Gastrocnemius medialis (tissue), 4 donors: ENCODE measurements around the gene VWA8. TPM values are rescaled to one million over a fixed set of nuclear protein-coding genes. Genes with fewer than 3 reads are reported as not detected.

Experiments used
- ATAC-seq, 2 donors: fragments of 150-250 bp; one replicate each; pipeline ENCODE4 v1.9.1; 2016
- DNase-seq, 2 donors: peaks; one replicate each; pipeline ENCODE4 v3.0.0-alpha.2; 2019
- H3K27ac ChIP-seq, 4 donors: fragments of 200-600 bp; sonication (generic); 1 replicate in 1 of 4; 2 replicates in 3 of 4; pipeline ENCODE4 v1.5.1; 2016 to 2018; ENCODE audit warnings: mild to moderate bottlenecking in 2 of 4, moderate library complexity in 1 of 4
- H3K27me3 ChIP-seq, 3 donors: fragments of 200-600 bp; sonication (generic) in 2 of 3; 1 replicate in 1 of 3; 2 replicates in 2 of 3; pipeline versions ENCODE4 v1.5.1 to v1.6.0; 2016 to 2019; ENCODE audit warnings: mild to moderate bottlenecking in 1 of 3, moderate library complexity in 1 of 3
- H3K36me3 ChIP-seq, 2 donors: fragments of 200-600 bp; sonication (generic) in 1 of 2; one replicate each; pipeline ENCODE4 v1.5.1; 2017 to 2018
- H3K4me1 ChIP-seq, 2 donors: fragments of 200-600 bp; sonication (generic) in 1 of 2; one replicate each; pipeline ENCODE4 v1.5.1; 2016 to 2017; ENCODE audit warnings: mild to moderate bottlenecking in 2 of 2
- H3K4me3 ChIP-seq, 4 donors: fragments of 200-600 bp; sonication (generic) in 3 of 4; 1 replicate in 1 of 4; 2 replicates in 3 of 4; pipeline ENCODE4 v1.5.1; 2016 to 2019; ENCODE audit warnings: mild to moderate bottlenecking in 2 of 4
- H3K9me3 ChIP-seq, 3 donors: fragments of 200-600 bp; sonication (generic) in 2 of 3; 1 replicate in 1 of 3; 2 replicates in 2 of 3; pipeline ENCODE4 v1.5.1; 2016 to 2019
- POLR2A ChIP-seq, 2 donors: fragments of 450-650 bp; IDR thresholded peaks; one replicate each; pipeline ENCODE4 v1.6.1; 2017; ENCODE audit warnings: antibody characterized with exemption in 2 of 2, mild to moderate bottlenecking in 2 of 2, moderate library complexity in 2 of 2
- in situ Hi-C, 4 donors: fragments of 200-750 bp; cut with MboI; loops; one replicate each; pipeline versions ENCODE4 v1.15.0 to v1.8.0; 2017; ENCODE audit warnings: low sequenced_read_pairs in 4 of 4
- intact Hi-C: fragments of 100-400 bp; cut with DNase I; formaldehyde crosslinking; loops from one replicate; pipeline ENCODE4 v1.15.1; 2023; ENCODE audit warnings: low total_unique reads
- total RNA-seq, 4 donors: library from RNA; depleted of rRNA; stranded (reverse); fragments of >200 nt; gene quantifications; one replicate each; pipeline versions ENCODE4 v1.1.0 to v1.2.3, GENCODE V29; 2016
- TF ChIP-seq, protein P1 (sequence below), 5 experiments: fragments of 450-650 bp in 3 of 5; fragments of 200-600 bp in 2 of 5; sonication (generic) in 2 of 5; IDR thresholded peaks in 4 of 5; conservative IDR thresholded peaks in 1 of 5; 1 replicate in 4 of 5; 2 replicates in 1 of 5; pipeline ENCODE4 v1.5.1; 2016 to 2019; ENCODE audit warnings: antibody characterized with exemption in 5 of 5, mild to moderate bottlenecking in 3 of 5, moderate library complexity in 3 of 5

Gene VWA8
- total RNA-seq, 4 donors from 2014 or later: 24.7 to 37.9 (median 29.7) TPM

DNA sequence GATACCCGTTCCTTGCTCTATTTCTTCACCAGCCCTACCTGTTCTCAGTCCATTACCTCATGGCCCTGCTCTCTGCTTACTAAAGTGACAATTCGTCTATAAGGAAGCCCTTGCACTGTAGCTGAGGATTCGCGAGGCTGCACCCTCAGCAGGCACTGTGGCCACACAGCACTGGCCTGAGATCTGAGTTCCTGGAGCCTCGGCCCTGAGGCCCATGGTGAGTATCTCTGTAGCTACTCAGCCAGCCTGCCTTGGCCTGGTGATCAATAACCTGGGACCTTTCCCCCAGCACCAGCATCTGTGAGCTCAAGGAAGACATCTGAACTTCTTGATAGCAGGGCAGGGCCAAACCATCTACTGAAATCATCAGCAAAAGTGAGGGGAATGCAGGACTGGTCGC is 412.9 kb downstream of the VWA8 start:
- Histone ChIP-seq H3K36me3 (no peaks in the 10 kb centered on the region), H3K4me1 (no peaks in the 10 kb centered on the region), H3K9me3 (no peaks in the 10 kb centered on the region), H3K27me3 (no peaks in the 10 kb centered on the region), H3K27ac (peak overlapping the region; percentile 56 to 76 (median 62)), H3K4me3 (no peak overlapping the region)
- DNase-seq: no peak
- intact Hi-C loops: no loop called here
- TF ChIP-seq, protein P1, sequence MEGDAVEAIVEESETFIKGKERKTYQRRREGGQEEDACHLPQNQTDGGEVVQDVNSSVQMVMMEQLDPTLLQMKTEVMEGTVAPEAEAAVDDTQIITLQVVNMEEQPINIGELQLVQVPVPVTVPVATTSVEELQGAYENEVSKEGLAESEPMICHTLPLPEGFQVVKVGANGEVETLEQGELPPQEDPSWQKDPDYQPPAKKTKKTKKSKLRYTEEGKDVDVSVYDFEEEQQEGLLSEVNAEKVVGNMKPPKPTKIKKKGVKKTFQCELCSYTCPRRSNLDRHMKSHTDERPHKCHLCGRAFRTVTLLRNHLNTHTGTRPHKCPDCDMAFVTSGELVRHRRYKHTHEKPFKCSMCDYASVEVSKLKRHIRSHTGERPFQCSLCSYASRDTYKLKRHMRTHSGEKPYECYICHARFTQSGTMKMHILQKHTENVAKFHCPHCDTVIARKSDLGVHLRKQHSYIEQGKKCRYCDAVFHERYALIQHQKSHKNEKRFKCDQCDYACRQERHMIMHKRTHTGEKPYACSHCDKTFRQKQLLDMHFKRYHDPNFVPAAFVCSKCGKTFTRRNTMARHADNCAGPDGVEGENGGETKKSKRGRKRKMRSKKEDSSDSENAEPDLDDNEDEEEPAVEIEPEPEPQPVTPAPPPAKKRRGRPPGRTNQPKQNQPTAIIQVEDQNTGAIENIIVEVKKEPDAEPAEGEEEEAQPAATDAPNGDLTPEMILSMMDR (IDR thresholded peaks at IDR 0.05 in 4 of 5, conservative IDR thresholded peaks at IDR 0.05 in 1 of 5): no peak
- TF ChIP-seq POLR2A (IDR thresholded peaks at IDR 0.05): no peak
- in situ Hi-C loops: no loop called here
- no peak for ATAC-seq

DNA sequence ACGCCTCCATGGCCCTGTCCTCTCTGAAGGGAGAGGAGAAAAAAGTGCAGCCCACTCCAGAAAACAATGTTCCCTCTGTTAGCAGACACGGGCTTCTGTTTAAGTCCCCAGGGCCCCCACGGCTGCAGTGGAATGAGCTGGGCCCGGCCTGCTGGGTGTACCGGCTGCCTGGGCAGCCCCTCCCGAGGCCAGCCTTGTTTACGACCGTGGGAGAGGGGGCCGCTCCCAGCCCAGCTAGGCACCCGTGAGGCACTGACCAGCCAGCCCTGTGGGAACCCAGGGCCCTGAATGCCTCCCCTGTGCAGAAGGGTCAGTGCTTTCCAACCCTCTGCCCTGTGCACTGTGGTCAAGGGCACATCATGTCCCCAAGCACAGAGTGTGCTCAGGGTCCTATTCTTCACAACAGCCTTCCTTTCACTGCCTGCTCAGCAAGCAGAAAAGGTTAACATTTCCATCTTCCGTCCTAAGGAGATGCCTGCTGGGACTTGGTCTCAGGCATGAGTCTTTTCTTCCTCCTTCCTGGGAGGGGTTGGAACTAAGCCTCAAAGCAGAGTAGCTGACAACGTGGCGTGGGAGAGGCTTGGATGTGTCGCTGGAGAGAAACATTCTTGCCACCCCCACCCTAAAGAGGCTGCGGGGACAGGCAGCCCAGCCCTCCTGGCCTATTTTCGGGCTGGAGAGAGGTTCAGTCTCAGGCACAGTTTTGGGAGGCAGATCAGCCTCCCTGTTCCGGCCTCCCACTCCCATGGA is 413.5 kb downstream of the VWA8 start:
- ATAC-seq (peak; percentile 53 to 72), DNase-seq (peak in 1 of 2 donors; percentile 49)
- no peaks in the 10 kb centered on the region for H3K9me3 ChIP-seq
- no peaks in the 10 kb centered on the region for H3K4me1 ChIP-seq
- TF ChIP-seq, protein P1 (IDR thresholded peaks at IDR 0.05 in 4 of 5, conservative IDR thresholded peaks at IDR 0.05 in 1 of 5): no peak
- TF ChIP-seq POLR2A (IDR thresholded peaks at IDR 0.05): no peak
- in situ Hi-C loops: no loop called here
- no peaks in the 10 kb centered on the region for H3K36me3 ChIP-seq
- no peak overlapping the region for H3K4me3 ChIP-seq
- intact Hi-C loops: no loop called here
- no peaks in the 10 kb centered on the region for H3K27me3 ChIP-seq
- H3K27ac ChIP-seq: peak overlapping the region; percentile 56 to 76 (median 62)

DNA sequence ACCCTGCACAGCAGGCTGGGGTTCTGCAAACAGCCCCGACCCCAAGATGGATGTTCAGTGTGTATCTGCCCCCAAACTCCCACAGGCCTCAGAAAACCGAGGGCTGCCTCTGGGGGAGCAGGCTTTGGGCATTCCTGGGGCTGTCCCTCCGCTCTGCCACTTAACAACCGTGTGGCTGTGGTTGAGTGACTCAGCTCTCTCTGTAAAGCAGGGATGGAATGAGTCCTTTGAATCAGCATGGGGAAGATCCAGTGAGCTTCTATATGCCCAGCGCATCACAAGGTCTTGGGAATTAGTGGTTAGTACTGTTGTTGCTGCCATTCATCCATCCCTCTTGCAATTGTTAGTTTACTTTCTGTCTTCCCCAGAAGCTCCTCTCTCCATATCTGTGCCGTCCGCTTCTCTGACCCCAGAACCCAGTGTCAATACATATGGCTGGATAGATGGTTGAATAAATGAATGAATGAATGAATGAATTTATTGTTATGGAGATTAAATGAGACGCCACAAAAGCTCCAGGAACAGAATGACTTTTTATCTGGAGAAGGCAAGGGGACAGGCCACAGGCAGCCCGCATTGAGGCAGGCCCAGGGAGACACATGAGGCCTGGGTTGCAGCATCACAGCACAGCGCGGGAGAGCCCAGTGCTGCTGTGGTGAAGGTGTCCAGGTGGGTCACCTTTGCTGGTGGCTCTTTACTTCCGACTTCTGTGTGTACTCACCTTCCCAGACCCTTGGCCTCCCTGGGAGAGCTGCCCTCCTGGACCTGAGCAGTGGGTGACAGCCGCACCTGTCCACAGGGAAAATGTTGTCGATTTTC is 414.3 kb downstream of the VWA8 start:
- no peaks in the 10 kb centered on the region for H3K4me1 ChIP-seq
- no peaks in the 10 kb centered on the region for H3K27me3 ChIP-seq
- no peaks in the 10 kb centered on the region for H3K36me3 ChIP-seq
- H3K4me3 ChIP-seq: no peak overlapping the region
- TF ChIP-seq, protein P1 (IDR thresholded peaks at IDR 0.05 in 4 of 5, conservative IDR thresholded peaks at IDR 0.05 in 1 of 5): no peak
- no peak for TF ChIP-seq POLR2A (IDR thresholded peaks at IDR 0.05)
- intact Hi-C loops: no loop called here
- H3K27ac ChIP-seq: peak overlapping the region; percentile 48 to 76 (median 61)
- no peaks in the 10 kb centered on the region for H3K9me3 ChIP-seq
- in situ Hi-C loops: no loop called here
- DNase-seq: no peak
- no peak for ATAC-seq

DNA sequence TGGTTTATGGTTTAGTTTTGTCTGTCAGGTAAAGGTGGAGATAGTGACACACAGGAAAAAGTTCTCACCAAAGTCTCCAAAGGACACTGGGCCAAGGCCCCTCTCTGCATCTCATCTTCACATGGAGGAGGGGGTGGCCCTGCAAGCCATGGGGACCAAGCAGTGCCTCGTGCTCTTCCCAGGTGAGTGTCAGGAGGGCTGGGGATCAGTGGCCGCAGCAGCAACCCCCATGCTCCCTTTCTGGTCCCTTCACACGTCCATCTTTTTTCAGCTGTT is 415.5 kb downstream of the VWA8 start:
- no peak for ATAC-seq
- no peaks in the 10 kb centered on the region for H3K9me3 ChIP-seq
- TF ChIP-seq, protein P1 (IDR thresholded peaks at IDR 0.05 in 4 of 5, conservative IDR thresholded peaks at IDR 0.05 in 1 of 5): no peak
- TF ChIP-seq POLR2A (IDR thresholded peaks at IDR 0.05): no peak
- no peak overlapping the region for H3K4me3 ChIP-seq
- DNase-seq: no peak
- H3K36me3 ChIP-seq: no peaks in the 10 kb centered on the region
- in situ Hi-C loops: no loop called here
- H3K27ac ChIP-seq: no peak overlapping the region
- no peaks in the 10 kb centered on the region for H3K4me1 ChIP-seq
- intact Hi-C loops: no loop called here
- no peaks in the 10 kb centered on the region for H3K27me3 ChIP-seq
